Stimulated activated CD8-positive, alpha-beta memory T cell treated with anti-CD3 and anti-CD28 coated beads, Interleukin-4, amount 100 ng/mL, for 48 hours (primary cell): ENCODE data around the gene FAM53B.

Experiments used
- DNase-seq: peaks from one replicate; pipeline ENCODE4 v3.0.0-alpha.2; 2020

The FAM53B gene

GRCh38 chr10:124569623-124570470, 174.3 kb downstream of the FAM53B start:
- no peak for DNase-seq
